Mammary epithelial cell (primary cell): ENCODE results near the gene HSD17B2.

Source experiments
- EZH2 ChIP-seq: IDR thresholded peaks from 2 replicates; pipeline ENCODE4 v1.6.1; 2012; ENCODE audit warnings: low read length, inconsistent platforms, borderline replicate concordance
- TF ChIP-seq, protein P1 (sequence below), 2 donors: IDR thresholded peaks in 1 of 2; conservative IDR thresholded peaks in 1 of 2; 2 replicates each; pipeline ENCODE4 v1.5.1; 2011 to 2012; ENCODE audit warnings: inconsistent platforms in 2 of 2, low read length in 2 of 2, mild to moderate bottlenecking in 2 of 2, control low read depth in 1 of 2, low read depth in 1 of 2; ENCODE audit not compliant: insufficient read depth in 1 of 2; ENCODE audit errors: extremely low read depth in 1 of 2

DNA sequence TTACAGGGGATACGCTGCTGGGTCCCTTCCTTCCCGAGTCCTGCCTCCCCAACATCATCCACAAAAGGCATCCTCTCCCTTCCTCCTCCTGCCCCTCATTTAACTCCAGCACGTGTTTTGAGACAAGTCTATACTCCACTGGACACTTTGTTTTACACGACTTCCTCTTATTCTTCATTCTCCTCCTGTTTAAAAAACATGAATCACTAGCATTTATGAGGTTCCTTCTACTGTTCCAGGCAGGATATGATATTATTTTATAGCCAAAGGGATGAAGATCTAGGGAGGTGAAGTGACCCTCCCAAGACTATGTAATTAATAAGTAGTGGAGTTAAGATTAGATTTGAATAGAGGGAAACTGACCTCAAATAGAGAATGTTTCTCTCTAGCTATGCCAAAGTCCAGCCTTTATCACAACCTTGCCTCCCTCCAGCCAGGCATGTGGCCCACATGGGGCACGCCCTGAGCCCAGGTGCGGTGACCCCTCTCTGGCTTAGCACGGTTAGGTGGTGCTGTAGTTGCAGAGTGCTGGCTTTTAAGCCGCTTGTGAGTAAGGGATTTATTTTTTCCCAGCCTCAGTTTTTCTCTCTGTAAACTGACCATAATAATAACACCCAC lies 1.3 kb upstream of the HSD17B2 start:
- TF ChIP-seq, protein P1, sequence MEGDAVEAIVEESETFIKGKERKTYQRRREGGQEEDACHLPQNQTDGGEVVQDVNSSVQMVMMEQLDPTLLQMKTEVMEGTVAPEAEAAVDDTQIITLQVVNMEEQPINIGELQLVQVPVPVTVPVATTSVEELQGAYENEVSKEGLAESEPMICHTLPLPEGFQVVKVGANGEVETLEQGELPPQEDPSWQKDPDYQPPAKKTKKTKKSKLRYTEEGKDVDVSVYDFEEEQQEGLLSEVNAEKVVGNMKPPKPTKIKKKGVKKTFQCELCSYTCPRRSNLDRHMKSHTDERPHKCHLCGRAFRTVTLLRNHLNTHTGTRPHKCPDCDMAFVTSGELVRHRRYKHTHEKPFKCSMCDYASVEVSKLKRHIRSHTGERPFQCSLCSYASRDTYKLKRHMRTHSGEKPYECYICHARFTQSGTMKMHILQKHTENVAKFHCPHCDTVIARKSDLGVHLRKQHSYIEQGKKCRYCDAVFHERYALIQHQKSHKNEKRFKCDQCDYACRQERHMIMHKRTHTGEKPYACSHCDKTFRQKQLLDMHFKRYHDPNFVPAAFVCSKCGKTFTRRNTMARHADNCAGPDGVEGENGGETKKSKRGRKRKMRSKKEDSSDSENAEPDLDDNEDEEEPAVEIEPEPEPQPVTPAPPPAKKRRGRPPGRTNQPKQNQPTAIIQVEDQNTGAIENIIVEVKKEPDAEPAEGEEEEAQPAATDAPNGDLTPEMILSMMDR (conservative IDR thresholded peaks at IDR 0.05 in 1 of 2, IDR thresholded peaks at IDR 0.05 in 1 of 2; ENCODE audit: extremely low read depth in 1 of 2, insufficient read depth in 1 of 2, low read depth in 1 of 2, low read length in 2 of 2) = no peak
- TF ChIP-seq EZH2 = no peak
